GM19035 (cell line): ENCODE data around the gene HMGXB4.
"Not testable (repeated sequence)": the region's sequence is repeated elsewhere in the genome, so short reads cannot be mapped to it uniquely, and the experiment has no call there.

Source experiments
- ATAC-seq: cut with Tn5 transposase; IDR thresholded peaks from one replicate; pipeline ENCODE4 v1.9.1; 2021; ENCODE audit not compliant: unreplicated experiment

HMGXB4 gene

GRCh38 chr22:35257321-35258190, at the start of gene HMGXB4:
Gene HMGXB4, plus strand, starts transcription at chr22:35257493. Its CDS starts 4,898 bp downstream, at chr22:35262391.
- ATAC-seq, result peak; percentile 87

- no peak for ATAC-seq
Measured at GRCh38 chr22:35208003-35208402, 49.3 kb upstream of the HMGXB4 start.

- no peak for ATAC-seq
Measured at GRCh38 chr22:35209203-35209602, 48.1 kb upstream of the HMGXB4 start.

GRCh38 chr22:35212009-35212408, 45.3 kb upstream of the HMGXB4 start:
- no peak for ATAC-seq

GRCh38 chr22:35212996-35213395, 44.3 kb upstream of the HMGXB4 start:
- no peak for ATAC-seq

GRCh38 chr22:35214968-35215367, 42.3 kb upstream of the HMGXB4 start:
- ATAC-seq, result no peak

GRCh38 chr22:35215993-35216392, 41.3 kb upstream of the HMGXB4 start:
- no peak for ATAC-seq

GRCh38 chr22:35217527-35217926, 39.8 kb upstream of the HMGXB4 start:
- no peak for ATAC-seq

- no peak for ATAC-seq
Measured at GRCh38 chr22:35218079-35218478, 39.2 kb upstream of the HMGXB4 start.

- no peak for ATAC-seq
Measured at GRCh38 chr22:35219012-35219411, 38.3 kb upstream of the HMGXB4 start.

GRCh38 chr22:35220221-35220620, 37.1 kb upstream of the HMGXB4 start:
- no peak for ATAC-seq

- ATAC-seq, result no peak
Measured at GRCh38 chr22:35225010-35225409, 32.3 kb upstream of the HMGXB4 start.

GRCh38 chr22:35226958-35227647, 30.2 kb upstream of the HMGXB4 start:
- no peak for ATAC-seq

- no peak for ATAC-seq
Measured at GRCh38 chr22:35229865-35230264, 27.4 kb upstream of the HMGXB4 start.

- no peak for ATAC-seq
Measured at GRCh38 chr22:35230417-35230816, 26.9 kb upstream of the HMGXB4 start.

GRCh38 chr22:35230839-35231584, 26.3 kb upstream of the HMGXB4 start:
- ATAC-seq, result no peak

- no peak for ATAC-seq
Measured at GRCh38 chr22:35231585-35232084, 25.7 kb upstream of the HMGXB4 start.

- ATAC-seq, result not testable (repeated sequence)
Measured at GRCh38 chr22:35238749-35239148, 18.5 kb upstream of the HMGXB4 start.

- not testable (repeated sequence) for ATAC-seq
Measured at GRCh38 chr22:35244507-35244906, 12.8 kb upstream of the HMGXB4 start.

GRCh38 chr22:35250156-35250555, 7.1 kb upstream of the HMGXB4 start:
- no peak for ATAC-seq

GRCh38 chr22:35253946-35254345, 3.3 kb upstream of the HMGXB4 start:
- ATAC-seq, result no peak
